Omental fat pad (tissue), 4 donors: ENCODE measurements around the gene TMEM94. TPM values are rescaled to one million over a fixed set of nuclear protein-coding genes. Genes with fewer than 3 reads are reported as not detected.

Experiments
- ATAC-seq: fragments of 150-250 bp; one replicate; pipeline ENCODE4 v1.9.1; 2016; ENCODE audit warnings: mild to moderate bottlenecking, moderate library complexity; ENCODE audit not compliant: low FRiP score
- DNase-seq: peaks from one replicate; pipeline ENCODE4 v3.0.0-alpha.2; 2019; ENCODE audit warnings: low spot score
- CTCF ChIP-seq, 3 donors: fragments of 450-650 bp; IDR thresholded peaks; one replicate each; pipeline ENCODE4 v1.5.1; 2016 to 2017; ENCODE audit warnings: antibody characterized with exemption in 3 of 3, mild to moderate bottlenecking in 3 of 3, moderate library complexity in 2 of 3
- total RNA-seq, 4 donors: library from RNA; depleted of rRNA; stranded (reverse); fragments of >200 nt; gene quantifications; one replicate each; pipeline ENCODE4 v1.1.0, GENCODE V29; 2016

Gene TMEM94
- total RNA-seq, 4 donors from 2014 or later: 27.9 to 66.0 (median 46.1) TPM

- TF ChIP-seq CTCF (IDR thresholded peaks at IDR 0.05): no peak
- DNase-seq (no peak), ATAC-seq (no peak)
Observed at GRCh38 chr17:75524269-75524969, 68.0 kb downstream of the TMEM94 start.

- peak; percentile 92 for ATAC-seq
- DNase-seq: no peak
- TF ChIP-seq CTCF (IDR thresholded peaks at IDR 0.05): no peak
Observed at GRCh38 chr17:75524970-75525805, 68.8 kb downstream of the TMEM94 start, which contains the start of gene LLGL2. Gene LLGL2 (plus strand): TSS chr17:75525697. CDS start chr17:75543427, 17,730 bp downstream.

- DNase-seq (no peak), ATAC-seq (peak; percentile 12)
- no peak for TF ChIP-seq CTCF (IDR thresholded peaks at IDR 0.05)
Observed at GRCh38 chr17:75525806-75526554, 69.5 kb downstream of the TMEM94 start.

GRCh38 chr17:75526555-75527270 is 70.3 kb downstream of the TMEM94 start:
- DNase-seq (no peak), ATAC-seq (no peak)
- TF ChIP-seq CTCF (IDR thresholded peaks at IDR 0.05): no peak

GRCh38 chr17:75530837-75531720 is 74.6 kb downstream of the TMEM94 start:
- no peak for TF ChIP-seq CTCF (IDR thresholded peaks at IDR 0.05)
- ATAC-seq: no peak
- no peak for DNase-seq

- DNase-seq (no peak), ATAC-seq (no peak)
Observed at GRCh38 chr17:75531721-75532072, 75.3 kb downstream of the TMEM94 start.

More at GRCh38 chr17:75531721-75532072, 75.3 kb downstream of the TMEM94 start:
- TF ChIP-seq CTCF (IDR thresholded peaks at IDR 0.05): no peak
